NCI-H2107 treated with DMSO at 0.1 percent for 48 hours (cell line): ENCODE results near the gene OR5K4.

ENCODE experiments used
- DNase-seq: peaks from one replicate; lab custom pipeline; 2025; ENCODE audit not compliant: unreplicated experiment; lab: John Stamatoyannopoulos, UW

Gene OR5K4, protein sequence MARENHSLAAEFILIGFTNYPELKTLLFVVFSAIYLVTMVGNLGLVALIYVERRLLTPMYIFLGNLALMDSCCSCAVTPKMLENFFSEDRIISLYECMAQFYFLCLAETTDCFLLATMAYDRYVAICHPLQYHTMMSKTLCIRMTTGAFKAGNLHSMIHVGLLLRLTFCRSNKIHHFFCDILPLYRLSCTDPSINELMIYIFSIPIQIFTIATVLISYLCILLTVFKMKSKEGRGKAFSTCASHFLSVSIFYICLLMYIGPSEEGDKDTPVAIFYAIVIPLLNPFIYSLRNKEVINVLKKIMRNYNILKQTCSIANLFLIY

DNA sequence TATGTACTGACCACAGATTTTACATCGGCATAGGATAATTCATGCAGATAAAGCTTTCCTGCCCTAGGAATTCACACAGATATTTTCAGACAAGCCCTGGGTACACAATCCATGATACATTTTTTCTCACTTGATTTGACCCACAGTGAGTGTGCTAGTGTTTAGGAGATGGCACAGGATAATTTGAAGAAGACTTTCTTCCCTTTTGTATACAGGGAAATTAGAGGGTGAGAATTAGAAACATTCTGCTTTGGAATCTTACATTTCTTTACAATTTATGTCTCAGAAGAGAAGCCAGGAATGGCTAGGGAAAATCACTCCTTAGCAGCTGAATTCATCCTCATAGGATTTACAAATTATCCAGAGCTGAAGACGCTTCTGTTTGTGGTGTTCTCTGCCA, at the start of gene OR5K4:
TSS of gene OR5K4 (plus strand) at position 301 of the 400 bp plus-strand sequence. CDS start at position 301, 0 bp downstream.
- no peak for DNase-seq

DNA sequence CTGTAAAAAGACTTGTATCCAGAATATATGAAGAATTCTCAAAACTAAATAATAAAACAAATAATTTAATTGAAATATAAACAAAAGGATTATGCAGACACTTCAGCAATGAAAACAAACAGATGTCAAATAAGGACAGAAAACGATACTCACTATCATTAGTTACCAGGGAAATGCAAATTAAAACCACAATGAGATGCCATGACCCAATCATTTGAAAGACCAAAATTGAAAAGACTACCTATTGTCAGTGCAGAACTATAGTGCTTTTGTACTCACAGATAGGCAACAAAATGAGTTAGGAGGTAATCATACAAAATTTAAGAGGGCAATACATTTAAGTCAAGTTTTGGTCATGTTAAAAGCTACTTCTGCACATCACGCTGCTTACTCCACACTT, 31.6 kb upstream of the OR5K4 start:
- no peak for DNase-seq

- DNase-seq = no peak
Measured at GRCh38 chr3:98322686-98323085, 31.0 kb upstream of the OR5K4 start.

DNA sequence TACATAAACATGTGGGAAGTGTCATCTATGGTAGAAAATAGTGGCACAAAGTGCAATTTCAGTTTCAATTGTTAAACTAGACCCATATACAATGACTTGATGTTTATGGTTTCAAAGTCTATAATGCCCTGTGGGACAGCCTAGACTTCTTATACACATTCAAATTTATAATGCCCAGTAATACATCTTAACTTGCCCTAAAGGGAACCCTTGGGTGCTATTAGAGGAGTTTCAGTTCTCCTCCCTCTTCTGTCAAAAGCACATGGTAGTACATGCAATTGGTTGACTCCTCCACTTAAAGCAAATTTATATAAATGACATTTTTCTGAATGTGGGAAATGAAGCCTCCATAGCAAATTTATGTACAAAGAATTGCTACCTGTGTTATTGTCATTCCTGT, 30.2 kb upstream of the OR5K4 start:
- no peak for DNase-seq

DNA sequence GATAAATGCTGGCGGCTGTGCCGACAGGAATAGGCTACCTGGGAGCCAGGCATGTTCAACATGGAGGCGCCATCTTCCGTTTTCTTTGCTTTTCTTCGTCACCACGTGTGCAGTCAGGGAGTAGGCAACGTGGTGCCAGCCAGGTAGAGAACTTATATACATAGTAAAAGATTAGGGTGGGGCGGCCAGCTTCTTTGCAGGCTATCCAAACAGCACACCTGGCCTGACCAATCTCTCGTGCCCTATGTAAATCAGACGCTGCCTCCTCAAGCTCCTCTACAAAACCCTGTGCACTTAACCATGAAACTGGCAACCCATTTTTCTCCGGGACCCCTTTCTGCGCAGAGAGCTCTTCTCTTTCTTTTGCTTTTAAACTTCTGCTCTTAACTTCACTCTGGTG, 28.6 kb upstream of the OR5K4 start:
- no peak for DNase-seq

GRCh38 chr3:98326105-98326893, 27.4 kb upstream of the OR5K4 start:
- no peak for DNase-seq

DNA sequence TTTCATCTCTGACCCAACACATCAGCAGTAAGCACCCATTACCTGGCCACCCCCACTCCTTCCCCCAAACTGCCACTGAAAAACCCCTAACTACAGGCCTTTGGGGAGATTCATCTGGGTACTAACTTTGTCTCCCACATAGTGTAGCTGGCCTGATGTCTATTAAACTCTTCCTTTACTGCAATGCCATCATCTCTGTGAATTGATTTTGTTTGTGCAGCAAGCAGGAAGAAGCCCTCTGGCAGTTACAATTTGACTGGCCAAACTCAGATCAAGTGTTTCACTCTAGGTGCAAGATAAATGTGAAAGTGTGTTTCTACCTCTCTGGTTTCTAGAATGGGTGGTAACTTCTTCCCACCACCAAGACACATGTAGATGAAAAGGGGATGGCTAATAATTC, 26.7 kb upstream of the OR5K4 start:
- DNase-seq = no peak

DNA sequence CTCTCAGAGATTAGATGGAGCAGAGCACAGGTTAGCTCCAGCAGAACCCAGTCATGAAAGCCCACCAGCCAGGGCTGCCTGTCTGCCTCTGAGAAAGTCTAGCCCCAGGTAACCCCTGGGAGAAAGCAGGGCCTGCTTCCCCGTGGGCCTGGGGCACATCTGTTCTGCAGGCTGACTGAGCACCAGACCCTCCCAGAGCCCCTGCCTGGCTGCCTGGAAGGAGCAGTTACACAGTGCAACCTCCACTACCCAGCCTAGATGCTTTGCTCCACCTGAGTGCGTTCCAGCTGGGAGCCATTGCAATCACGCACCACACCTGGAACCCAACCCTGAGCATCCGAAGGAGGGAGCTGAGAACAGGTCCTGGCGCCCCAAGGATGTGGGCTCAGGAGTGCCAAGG, 24.7 kb upstream of the OR5K4 start:
- DNase-seq = no peak

GRCh38 chr3:98329392-98330124, 24.1 kb upstream of the OR5K4 start:
- peak; percentile 39 for DNase-seq

DNA sequence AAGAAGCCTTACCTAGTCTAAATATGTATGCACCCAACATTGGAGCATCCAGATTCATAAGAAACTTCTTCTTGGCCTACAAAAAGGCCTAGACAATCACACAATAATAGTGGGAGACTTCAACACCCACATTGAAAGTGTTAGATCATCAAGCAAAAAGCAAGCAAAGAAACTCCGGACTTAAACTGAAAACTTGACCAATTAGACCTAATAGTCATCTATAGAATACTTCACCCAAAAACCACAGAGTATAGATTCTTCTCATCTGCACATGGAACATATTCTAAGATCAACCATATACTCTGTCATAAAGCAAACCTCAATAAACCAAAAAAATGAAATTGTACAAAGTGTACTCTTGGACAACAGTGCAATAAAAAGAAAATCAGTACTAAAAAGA, 22.3 kb upstream of the OR5K4 start:
- no peak for DNase-seq

DNA sequence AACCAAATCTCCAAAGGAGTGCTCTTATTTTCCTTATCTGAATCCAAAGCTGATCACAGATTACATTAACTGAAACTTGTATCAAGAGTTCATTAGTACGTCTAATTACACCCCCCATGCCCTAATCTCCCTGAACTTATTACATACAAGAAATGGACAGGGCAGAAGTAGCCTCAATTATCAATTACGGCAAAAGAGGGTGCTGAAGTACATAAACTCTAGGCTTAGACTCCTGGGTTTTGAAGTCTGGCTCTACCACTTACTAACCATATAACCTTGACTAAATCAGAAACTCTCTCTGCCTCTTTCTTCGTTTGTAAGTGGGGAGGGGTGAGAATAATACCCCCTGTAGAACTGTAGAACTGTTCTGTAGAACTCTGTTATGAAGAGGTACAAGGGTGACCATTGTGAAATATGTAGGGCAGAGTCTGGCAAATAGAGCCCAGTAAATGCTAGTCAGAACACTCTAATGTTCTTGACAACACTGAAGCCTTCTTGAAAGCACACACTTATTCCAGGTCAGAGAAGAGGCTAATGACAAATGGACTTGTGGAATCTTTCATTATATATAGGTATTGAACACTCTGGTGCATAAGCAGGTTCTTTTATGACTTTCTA, 19.6 kb upstream of the OR5K4 start:
- peak; percentile 4 for DNase-seq

GRCh38 chr3:98339031-98339430, 14.6 kb upstream of the OR5K4 start:
- DNase-seq = no peak

DNA sequence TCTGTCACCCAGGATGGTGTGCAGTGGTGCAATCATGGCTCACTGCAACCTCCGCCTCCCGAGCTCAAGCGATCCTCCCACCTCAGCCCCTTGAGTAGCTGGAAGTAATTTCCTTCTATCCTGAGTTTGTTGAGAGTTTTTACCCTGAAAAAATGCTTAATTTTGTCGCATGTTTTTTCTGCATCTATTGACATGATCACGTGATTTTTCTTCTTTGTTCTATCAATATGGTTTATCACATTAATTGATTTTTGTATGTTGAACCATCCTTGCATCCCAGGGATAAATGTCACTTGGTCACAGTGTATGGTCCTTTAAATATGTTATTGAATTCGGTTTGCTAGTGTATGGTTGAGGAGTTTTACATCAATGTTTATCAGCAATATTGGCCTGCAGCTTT, 11.9 kb upstream of the OR5K4 start:
- DNase-seq = no peak

DNA sequence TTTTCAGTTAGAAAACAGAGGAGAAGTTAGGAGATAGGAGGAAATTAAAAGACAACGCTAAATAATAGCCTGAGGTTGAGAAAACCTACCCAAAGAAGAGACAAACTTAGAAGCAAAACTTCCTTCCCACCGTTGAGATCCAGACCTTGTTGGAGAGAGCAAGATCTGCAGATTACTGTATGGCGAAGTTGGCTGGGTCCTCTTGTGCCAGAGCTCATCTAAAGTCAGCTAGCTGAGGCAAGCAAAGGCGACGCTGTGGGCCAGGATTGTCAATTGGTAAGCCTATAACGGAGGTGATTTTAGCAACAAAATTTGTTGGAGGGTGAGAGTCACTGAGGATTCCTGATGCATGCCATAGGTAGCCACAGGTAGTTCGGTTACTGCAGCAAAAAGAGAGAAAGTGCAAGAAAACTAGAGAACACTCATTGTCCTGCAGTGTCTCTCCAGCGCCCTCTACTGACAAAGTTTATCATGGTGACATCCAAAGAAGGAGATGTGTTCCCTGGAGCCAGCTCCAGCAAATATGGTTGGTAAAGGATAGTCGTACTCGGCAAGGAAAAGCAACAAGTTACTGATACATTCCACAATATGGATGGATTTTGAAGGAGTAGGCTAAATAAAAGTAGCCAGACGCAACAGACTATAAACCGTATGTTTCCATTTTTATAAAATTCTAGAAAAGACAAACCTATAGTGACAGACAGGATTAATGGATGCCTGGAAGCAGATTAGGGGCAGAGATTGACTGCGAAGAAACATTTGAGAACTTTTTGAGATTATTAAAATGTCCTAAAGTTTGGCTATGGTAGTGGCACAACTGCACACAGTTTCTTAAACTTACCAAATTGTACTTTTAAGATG, 9.8 kb upstream of the OR5K4 start:
- DNase-seq = no peak

- no peak for DNase-seq
Measured at GRCh38 chr3:98350082-98350481, 3.6 kb upstream of the OR5K4 start.

- no peak for DNase-seq
Measured at GRCh38 chr3:98359250-98359649, 5.6 kb downstream of the OR5K4 start.

- DNase-seq = no peak
Measured at GRCh38 chr3:98359993-98360675, 6.5 kb downstream of the OR5K4 start.

DNA sequence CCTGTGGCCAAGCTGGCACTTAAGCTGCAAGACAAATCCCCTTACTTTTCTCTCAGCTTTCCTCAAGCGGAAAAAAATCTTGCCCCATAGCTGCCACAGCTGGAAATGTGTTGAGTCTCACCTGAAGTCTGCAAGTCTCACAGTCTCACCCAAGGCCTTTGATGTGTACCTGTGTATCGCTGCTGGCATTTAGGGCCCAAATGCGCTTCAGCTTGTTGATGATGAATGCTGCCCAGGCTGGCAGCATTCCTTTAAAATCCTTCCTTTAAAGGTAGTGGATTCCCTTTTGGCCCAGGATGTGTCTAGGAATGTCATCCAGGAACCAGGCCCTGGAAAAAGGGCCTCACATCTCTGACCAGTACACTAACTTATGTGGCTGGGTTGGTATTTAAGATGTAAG, 7.0 kb downstream of the OR5K4 start:
- no peak for DNase-seq

GRCh38 chr3:98361289-98361688, 7.6 kb downstream of the OR5K4 start:
- DNase-seq = no peak
